H1 (cell line): Measurements from ENCODE around the gene CACNA1D. TPM values are rescaled to one million over a fixed set of nuclear protein-coding genes. Genes with fewer than 3 reads are reported as not detected.

Source experiments
- CTCF ChIA-PET: fragments of 300-600 bp; sonication (Branson Sonifier 250); formaldehyde crosslinking; loops from one replicate; lab custom pipeline; 2021; ENCODE audit not compliant: partially characterized antibody; lab: Charles Lee
- POLR2A ChIA-PET: fragments of 300-600 bp; sonication (Branson Sonifier 250); formaldehyde crosslinking; loops from one replicate; lab custom pipeline; 2021; ENCODE audit warnings: inconsistent platforms; ENCODE audit not compliant: partially characterized antibody; lab: Charles Lee
- DNase-seq, 2 experiments: peaks; one replicate each; pipeline versions ENCODE4 v3.0.0 to v3.0.0-alpha.2; 2010 to 2022; ENCODE audit warnings: low spot score in 2 of 2, low read depth in 1 of 2, mixed read lengths in 1 of 2
- FAIRE-seq: peaks from 2 replicates; lab custom pipeline; 2011; peaks lifted over from hg19 to GRCh38; lab: Jason Lieb, UNC
- H2AFZ ChIP-seq: 2 replicates; pipeline ENCODE4 v1.8.1; 2012; ENCODE audit warnings: low read length, inconsistent platforms
- H2AK5ac ChIP-seq: 2 replicates; pipeline ENCODE4 v1.6.1; 2013; ENCODE audit warnings: low read depth, low read length
- H2BK120ac ChIP-seq: replicated peaks from 2 replicates; pipeline ENCODE3; 2013; ENCODE audit warnings: low read depth, low read length, inconsistent platforms
- H2BK12ac ChIP-seq: 2 replicates; pipeline ENCODE4 v1.6.1; 2013; ENCODE audit warnings: low read depth, low read length
- H2BK15ac ChIP-seq: 2 replicates; pipeline ENCODE4 v1.6.1; 2013; ENCODE audit warnings: low read length
- H2BK20ac ChIP-seq: 2 replicates; pipeline ENCODE4 v1.6.1; 2013; ENCODE audit warnings: low read length
- H2BK5ac ChIP-seq: 2 replicates; pipeline ENCODE4 v1.6.1; 2013; ENCODE audit warnings: low read depth, low read length
- H3K14ac ChIP-seq: 2 replicates; pipeline ENCODE4 v1.6.1; 2013; ENCODE audit warnings: inconsistent platforms; ENCODE audit not compliant: insufficient read length
- H3K18ac ChIP-seq: 2 replicates; pipeline ENCODE4 v1.6.1; 2013; ENCODE audit warnings: low read length; ENCODE audit errors: extremely low read depth
- H3K23ac ChIP-seq: 2 replicates; pipeline ENCODE4 v1.6.1; 2013; ENCODE audit warnings: inconsistent platforms; ENCODE audit not compliant: insufficient read length
- H3K23me2 ChIP-seq: 2 replicates; pipeline ENCODE4 v1.6.1; 2013; ENCODE audit warnings: low read depth, low read length
- H3K27ac ChIP-seq: 2 replicates; pipeline ENCODE4 v1.6.1; 2011; ENCODE audit warnings: low read depth, low read length, inconsistent platforms
- H3K27me3 ChIP-seq, 4 experiments: replicated peaks in 1 of 4; 1 replicate in 1 of 4; 2 replicates in 3 of 4; pipeline versions ENCODE4 v1.6.1 to v1.8.1; 2011 to 2013; ENCODE audit warnings: low read length in 3 of 4, mild to moderate bottlenecking in 3 of 4, inconsistent platforms in 2 of 4, mixed read lengths in 2 of 4, moderate library complexity in 1 of 4; ENCODE audit not compliant: control insufficient read depth in 3 of 4, insufficient read depth in 3 of 4; ENCODE audit errors: extremely low read depth in 1 of 4
- H3K36me3 ChIP-seq, 4 experiments: 2 replicates each; pipeline versions ENCODE4 v1.6.1 to v1.8.1; 2011 to 2013; ENCODE audit warnings: mild to moderate bottlenecking in 4 of 4, low read length in 3 of 4, moderate library complexity in 2 of 4, control low read depth in 1 of 4, inconsistent platforms in 1 of 4; ENCODE audit not compliant: insufficient read depth in 4 of 4, control insufficient read depth in 2 of 4
- H3K4ac ChIP-seq: replicated peaks from 2 replicates; pipeline ENCODE3; 2013; ENCODE audit warnings: low read length, low read depth, mixed read lengths, inconsistent platforms; ENCODE audit not compliant: insufficient read length
- H3K4me1 ChIP-seq, 4 experiments: replicated peaks in 1 of 4; 1 replicate in 1 of 4; 2 replicates in 3 of 4; pipeline versions ENCODE4 v1.6.1 to v1.8.1; 2011 to 2013; ENCODE audit warnings: low read length in 3 of 4, inconsistent platforms in 2 of 4, mixed read lengths in 1 of 4; ENCODE audit not compliant: insufficient read depth in 4 of 4, control insufficient read depth in 3 of 4
- H3K4me2 ChIP-seq, 2 experiments: 2 replicates each; pipeline versions ENCODE4 v1.6.1 to v1.8.1; 2011 to 2013; ENCODE audit warnings: low read depth in 2 of 2, low read length in 2 of 2, control low read depth in 1 of 2, inconsistent platforms in 1 of 2, mild to moderate bottlenecking in 1 of 2; ENCODE audit not compliant: insufficient read depth in 1 of 2
- H3K4me3 ChIP-seq, 4 experiments: fragments of 200-600, 300-600 bp in 1 of 4; sonication (generic), shearing (Covaris generic), sonication (Bioruptor Twin) in 1 of 4; 2 replicates each; pipeline versions ENCODE4 v1.5.1 to v1.8.1; 2011 to 2016; ENCODE audit warnings: low read length in 4 of 4, low read depth in 3 of 4, control low read depth in 2 of 4, inconsistent platforms in 2 of 4, mild to moderate bottlenecking in 2 of 4, mixed read lengths in 1 of 4, moderate library complexity in 1 of 4; ENCODE audit not compliant: insufficient read depth in 2 of 4; ENCODE audit errors: extremely low read depth in 1 of 4
- H3K56ac ChIP-seq: replicated peaks from 2 replicates; pipeline ENCODE3; 2013; ENCODE audit warnings: low read depth, mild to moderate bottlenecking, mixed read lengths, low read length, inconsistent platforms; ENCODE audit not compliant: insufficient read length
- H3K79me1 ChIP-seq: 2 replicates; pipeline ENCODE4 v1.6.1; 2013; ENCODE audit warnings: low read depth, low read length, control low read depth
- H3K79me2 ChIP-seq, 2 experiments: 2 replicates each; pipeline versions ENCODE4 v1.6.1 to v1.8.1; 2012 to 2013; ENCODE audit warnings: low read length in 2 of 2, mild to moderate bottlenecking in 2 of 2, inconsistent platforms in 1 of 2; ENCODE audit not compliant: insufficient read depth in 2 of 2, control insufficient read depth in 1 of 2
- H3K9ac ChIP-seq, 4 experiments: replicated peaks in 1 of 4; 1 replicate in 1 of 4; 2 replicates in 3 of 4; pipeline versions ENCODE4 v1.6.1 to v1.8.1; 2011 to 2013; ENCODE audit warnings: low read depth in 3 of 4, low read length in 3 of 4, control low read depth in 2 of 4, mild to moderate bottlenecking in 2 of 4, moderate library complexity in 2 of 4, inconsistent platforms in 1 of 4; ENCODE audit errors: extremely low read depth in 1 of 4
- H3K9me3 ChIP-seq, 2 experiments: 2 replicates each; pipeline versions ENCODE4 v1.6.1 to v1.8.1; 2012 to 2013; ENCODE audit warnings: mild to moderate bottlenecking in 2 of 2, moderate library complexity in 2 of 2, control low read depth in 1 of 2, inconsistent platforms in 1 of 2, low read depth in 1 of 2, low read length in 1 of 2, mixed read lengths in 1 of 2; ENCODE audit not compliant: insufficient read depth in 2 of 2
- H4K20me1 ChIP-seq, 2 experiments: replicated peaks in 1 of 2; 2 replicates each; pipeline versions ENCODE3 to v1.8.1; 2011 to 2013; ENCODE audit warnings: inconsistent platforms in 2 of 2, low read length in 2 of 2, mild to moderate bottlenecking in 1 of 2; ENCODE audit not compliant: insufficient read depth in 2 of 2, control insufficient read depth in 1 of 2
- H4K5ac ChIP-seq: 2 replicates; pipeline ENCODE4 v1.6.1; 2013; ENCODE audit warnings: low read length, low read depth, mixed read lengths, inconsistent platforms; ENCODE audit not compliant: insufficient read length
- H4K8ac ChIP-seq: 2 replicates; pipeline ENCODE4 v1.8.0; 2013; ENCODE audit warnings: mild to moderate bottlenecking, moderate library complexity, low read length, inconsistent platforms; ENCODE audit not compliant: insufficient read depth; ENCODE audit errors: extremely low read depth
- H4K91ac ChIP-seq: replicated peaks from 2 replicates; pipeline ENCODE3; 2013; ENCODE audit warnings: low read length, mixed read lengths, inconsistent platforms; ENCODE audit not compliant: insufficient read length
- CTBP2 ChIP-seq: IDR thresholded peaks from 2 replicates; pipeline ENCODE4 v1.7.0; 2011; ENCODE audit warnings: borderline replicate concordance, mild to moderate bottlenecking, moderate library complexity, mixed read lengths, low read length; ENCODE audit not compliant: insufficient read depth, insufficient read length
- MAFK ChIP-seq: IDR thresholded peaks from 2 replicates; pipeline ENCODE4 v1.6.1; 2012; ENCODE audit warnings: low read depth, mild to moderate bottlenecking, improper control_type of control experiment, low read length
- WGBS, 2 experiments: shearing (Covaris generic) in 1 of 2; methylation state at CpG; one replicate each; pipeline versions ENCODE4 v1.1.6 to v1.1.7; 2013 to 2015; ENCODE audit warnings: low lambda C conversion rate in 2 of 2, mixed read lengths in 2 of 2, inconsistent platforms in 1 of 2, low coverage in 1 of 2, missing lambda C conversion rate in 1 of 2; ENCODE audit not compliant: insufficient replicate concordance in 2 of 2, insufficient coverage in 1 of 2, insufficient read length in 1 of 2; ENCODE audit errors: extremely low coverage in 1 of 2, missing lambda C conversion rate in 1 of 2; 5-methylcytosine and 5-hydroxymethylcytosine counted together
- polyA plus RNA-seq, 7 experiments: library from polyadenylated mRNA; depleted of rRNA in 3 of 7; stranded (reverse) in 5 of 7; unstranded in 2 of 7; fragments of >200 nt in 5 of 7; fragments of 200-250 nt in 2 of 7; gene quantifications; 1 replicate in 5 of 7; 2 replicates in 1 of 7; 4 replicates in 1 of 7; pipeline versions ENCODE4 v1.2.1 to v1.2.3, GENCODE V29; 2011 to 2013; ENCODE audit warnings: missing spikeins in 2 of 7, mixed read lengths in 2 of 7
- total RNA-seq: library from RNA; stranded (reverse); fragmentation: NEBNext Ultra II Directional; extraction: Animal tissue kit (Norgen Biotek cat#: 25700); gene quantifications from 2 replicates; pipeline ENCODE4 v1.2.1, GENCODE V29; 2021
- TF ChIP-seq, protein P1 (sequence below): IDR thresholded peaks from 2 replicates; pipeline ENCODE4 v1.6.1; 2011; ENCODE audit warnings: low read length, improper control_type of control experiment

CACNA1D gene
- total and polyA plus RNA-seq, 2 of the 8 experiments (the other 6 are each of a cell fraction or from before 2014, with no cell fraction given): 2.0 to 2.9 TPM

DNA sequence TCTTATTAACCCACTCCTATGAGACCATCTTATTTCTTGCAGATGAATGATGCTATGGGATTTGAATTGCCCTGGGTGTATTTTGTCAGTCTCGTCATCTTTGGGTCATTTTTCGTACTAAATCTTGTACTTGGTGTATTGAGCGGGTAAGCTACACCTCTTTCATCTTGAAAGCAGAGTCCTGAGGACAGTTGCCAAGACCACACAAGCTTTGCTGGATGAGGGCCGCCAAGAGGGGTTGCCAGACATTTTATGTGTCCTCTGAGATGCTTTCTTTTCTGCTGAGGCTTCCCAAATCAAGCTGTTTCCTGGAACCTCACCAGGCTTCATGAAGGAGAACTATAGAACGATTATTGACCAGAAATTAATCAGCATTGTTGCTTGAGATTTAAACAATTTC lies 178.6 kb downstream of the CACNA1D start:
- 86% methylated on average over 5 of the region's 5 CpGs; no CpG with 5 or more reads in 1 of the 2 experiments for whole genome bisulfite sequencing, 2 experiments
- ChIA-PET CTCF (interaction anchor here (0.6 to 2.0 kb wide), 6 partner anchors 9 to 354 kb away, joined by 3 to 7 read pairs (median 3); no protein-coding TSS in a partner anchor), POLR2A (no interaction called here)
- Histone ChIP-seq H3K27me3 (no peaks in the 10 kb centered on the region), H3K27ac (no peak overlapping the region), H2BK15ac (no peak overlapping the region), H3K4me3 (no peak overlapping the region), H4K91ac (no peak overlapping the region), H4K8ac (no peak overlapping the region), H3K36me3 (no peaks in the 10 kb centered on the region), H3K4ac (no peak overlapping the region), H3K56ac (no peak overlapping the region), H3K18ac (no peak overlapping the region), H3K79me2 (no peaks in the 10 kb centered on the region), H3K23ac (no peak overlapping the region), H3K79me1 (no peaks in the 10 kb centered on the region), H3K23me2 (peaks cover 3% of the 10 kb centered on the region; the same call in 1 of the 2 replicates), H4K5ac (no peak overlapping the region), H2BK20ac (no peak overlapping the region), H4K20me1 (no peaks in the 10 kb centered on the region), H3K14ac (no peak overlapping the region), H3K4me2 (no peak overlapping the region), H3K9ac (no peak overlapping the region), H3K4me1 (no peaks in the 10 kb centered on the region), H2BK12ac (no peak overlapping the region), H3K9me3 (no peaks in the 10 kb centered on the region), H2BK120ac (no peak overlapping the region), H2AK5ac (no peak overlapping the region), H2BK5ac (no peak overlapping the region), H2AFZ (no peak overlapping the region)
- DNase-seq (no peak), FAIRE-seq (no peak)
- TF ChIP-seq, protein P1, sequence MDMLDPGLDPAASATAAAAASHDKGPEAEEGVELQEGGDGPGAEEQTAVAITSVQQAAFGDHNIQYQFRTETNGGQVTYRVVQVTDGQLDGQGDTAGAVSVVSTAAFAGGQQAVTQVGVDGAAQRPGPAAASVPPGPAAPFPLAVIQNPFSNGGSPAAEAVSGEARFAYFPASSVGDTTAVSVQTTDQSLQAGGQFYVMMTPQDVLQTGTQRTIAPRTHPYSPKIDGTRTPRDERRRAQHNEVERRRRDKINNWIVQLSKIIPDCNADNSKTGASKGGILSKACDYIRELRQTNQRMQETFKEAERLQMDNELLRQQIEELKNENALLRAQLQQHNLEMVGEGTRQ: no peak
- TF ChIP-seq MAFK: no peak
- no peak for TF ChIP-seq CTBP2
